CD14-positive monocyte (primary cell): ENCODE data around the gene APCDD1. TPM values are rescaled to one million over a fixed set of nuclear protein-coding genes. Genes with fewer than 3 reads are reported as not detected.

Experiments
- DNase-seq, 3 donors: peaks; one replicate each; pipeline ENCODE4 v3.0.0-alpha.2; 2011 to 2022
- H2AFZ ChIP-seq: 2 replicates; pipeline ENCODE4 v1.6.0; 2012; ENCODE audit warnings: mild to moderate bottlenecking, low read depth, low read length, inconsistent platforms; ENCODE audit not compliant: insufficient read depth, poor library complexity, severe bottlenecking
- H3K27ac ChIP-seq, 2 donors: 1 replicate in 1 of 2; 2 replicates in 1 of 2; pipeline ENCODE4 v1.5.1; 2012 to 2013; ENCODE audit warnings: low read length in 2 of 2, control low read depth in 1 of 2, inconsistent platforms in 1 of 2, low read depth in 1 of 2, mild to moderate bottlenecking in 1 of 2
- H3K27me3 ChIP-seq, 2 donors: one replicate each; pipeline versions ENCODE4 v1.6.0 to v1.6.1; 2011 to 2013; ENCODE audit warnings: low read length in 2 of 2; ENCODE audit not compliant: control insufficient read depth in 2 of 2, insufficient read depth in 2 of 2
- H3K36me3 ChIP-seq, 2 donors: replicated peaks in 1 of 2; 1 replicate in 1 of 2; 2 replicates in 1 of 2; pipeline versions ENCODE4 v1.5.1 to v1.6.1; 2012 to 2013; ENCODE audit warnings: low read length in 2 of 2, control low read depth in 1 of 2, inconsistent platforms in 1 of 2, mild to moderate bottlenecking in 1 of 2; ENCODE audit not compliant: insufficient read depth in 2 of 2, control insufficient read depth in 1 of 2
- H3K4me1 ChIP-seq, 2 donors: 1 replicate in 1 of 2; 2 replicates in 1 of 2; pipeline versions ENCODE4 v1.5.1 to v1.6.1; 2012 to 2013; ENCODE audit warnings: low read length in 2 of 2, control low read depth in 1 of 2, inconsistent platforms in 1 of 2, mild to moderate bottlenecking in 1 of 2, moderate library complexity in 1 of 2; ENCODE audit not compliant: insufficient read depth in 2 of 2, control insufficient read depth in 1 of 2
- H3K4me2 ChIP-seq: replicated peaks from 2 replicates; pipeline ENCODE3; 2012; ENCODE audit warnings: low read length, moderate library complexity, mild to moderate bottlenecking; ENCODE audit not compliant: poor library complexity, severe bottlenecking; ENCODE audit errors: extremely low read depth
- H3K4me3 ChIP-seq, 3 experiments: fragments of 200-600 bp in 1 of 3; sonication (generic) in 1 of 3; replicated peaks in 1 of 3; 1 replicate in 2 of 3; 2 replicates in 1 of 3; pipeline ENCODE4 v1.5.1; 2011 to 2013; ENCODE audit warnings: low read length in 3 of 3, mild to moderate bottlenecking in 3 of 3, control low read depth in 2 of 3, low read depth in 2 of 3, inconsistent platforms in 1 of 3, moderate library complexity in 1 of 3
- H3K79me2 ChIP-seq: 2 replicates; pipeline ENCODE4 v1.6.0; 2012; ENCODE audit warnings: mild to moderate bottlenecking, control low read depth, inconsistent platforms, low read length, moderate library complexity; ENCODE audit not compliant: insufficient read depth
- H3K9ac ChIP-seq: 2 replicates; pipeline ENCODE4 v1.6.0; 2017; ENCODE audit warnings: low read length, mild to moderate bottlenecking; ENCODE audit not compliant: insufficient read depth, poor library complexity, severe bottlenecking
- H3K9me3 ChIP-seq, 2 donors: replicated peaks in 1 of 2; 1 replicate in 1 of 2; 2 replicates in 1 of 2; pipeline versions ENCODE4 v1.5.1 to v1.6.1; 2012 to 2013; ENCODE audit warnings: low read length in 2 of 2, control low read depth in 1 of 2; ENCODE audit not compliant: control insufficient read depth in 1 of 2, insufficient read depth in 1 of 2
- H4K20me1 ChIP-seq: 2 replicates; pipeline ENCODE4 v1.6.0; 2012; ENCODE audit warnings: mild to moderate bottlenecking, low read length, control low read depth, moderate library complexity; ENCODE audit not compliant: insufficient read depth
- H3K27ac Mint-ChIP-seq, 7 donors: one replicate each; pipeline ENCODE4 v1.8.0; 2020; ENCODE audit warnings: mild to moderate bottlenecking in 7 of 7, mixed read lengths in 7 of 7, moderate library complexity in 6 of 7, inconsistent platforms in 2 of 7
- H3K27me3 Mint-ChIP-seq, 3 donors: one replicate each; pipeline ENCODE4 v1.8.0; 2021 to 2022; ENCODE audit warnings: low read depth in 3 of 3, mild to moderate bottlenecking in 3 of 3, mixed read lengths in 3 of 3, moderate library complexity in 3 of 3, inconsistent platforms in 1 of 3
- H3K36me3 Mint-ChIP-seq, 2 donors: one replicate each; pipeline ENCODE4 v1.8.0; 2020; ENCODE audit warnings: mixed read lengths in 2 of 2, inconsistent platforms in 1 of 2, mild to moderate bottlenecking in 1 of 2
- H3K4me1 Mint-ChIP-seq: one replicate; pipeline ENCODE4 v1.8.0; 2020; ENCODE audit warnings: mild to moderate bottlenecking, mixed read lengths
- H3K4me3 Mint-ChIP-seq, 2 donors: one replicate each; pipeline ENCODE4 v1.8.0; 2020; ENCODE audit warnings: mild to moderate bottlenecking in 2 of 2, mixed read lengths in 2 of 2, moderate library complexity in 1 of 2
- H3K9me3 Mint-ChIP-seq, 7 donors: one replicate each; pipeline ENCODE4 v1.8.0; 2020 to 2022; ENCODE audit warnings: mixed read lengths in 7 of 7, mild to moderate bottlenecking in 6 of 7, moderate library complexity in 6 of 7, inconsistent platforms in 2 of 7
- CTCF ChIP-seq: fragments of 200-600 bp; IDR thresholded peaks from one replicate; pipeline ENCODE4 v1.8.0; 2022; ENCODE audit warnings: antibody characterized with exemption, mild to moderate bottlenecking
- WGBS: methylation state at CpG from one replicate; pipeline ENCODE4 v1.1.5; 2013; ENCODE audit warnings: missing lambda C conversion rate; ENCODE audit not compliant: insufficient coverage; 5-methylcytosine and 5-hydroxymethylcytosine counted together
- intact Hi-C, 2 donors: fragments of 100-400 bp; cut with micrococcal nuclease; formaldehyde crosslinking; loops; one replicate each; pipeline versions ENCODE4 v1.15.0 to v1.15.1; 2023
- polyA plus RNA-seq, 3 donors: library from polyadenylated mRNA; depleted of rRNA in 1 of 3; unstranded in 2 of 3; stranded (reverse) in 1 of 3; fragments of 300-500 nt in 2 of 3; fragments of >200 nt in 1 of 3; fragmentation: Illumina TruSeq in 2 of 3; gene quantifications; 1 replicate in 2 of 3; 2 replicates in 1 of 3; pipeline ENCODE4 v1.2.3, GENCODE V29; 2012 to 2021

APCDD1 gene
- polyA plus RNA-seq, 3 donors, result 1.2 to 4.8 (median 1.6) TPM

GRCh38 chr18:10519999-10520935 is 65.8 kb downstream of the APCDD1 start:
- 5% methylated on average over 4 of the region's 17 CpGs for WGBS
- Histone ChIP-seq H3K4me3 (no peak overlapping the region), H3K9ac (no peak overlapping the region), H3K79me2 (no peaks in the 10 kb centered on the region), H3K27me3 (no peaks in the 10 kb centered on the region), H3K4me2 (no peak overlapping the region), H3K27ac (no peak overlapping the region), H4K20me1 (no peaks in the 10 kb centered on the region), H3K9me3 (peaks cover 5 to 7% of the 10 kb centered on the region in 2 donors), H2AFZ (no peak overlapping the region), H3K36me3 (no peaks in the 10 kb centered on the region), H3K4me1 (peaks cover 37 to 40% of the 10 kb centered on the region in 2 donors)
- H3K27me3 Mint-ChIP-seq, result peaks cover 0 to 2% (median 0%) of the 10 kb centered on the region in 3 donors
- intact Hi-C loops, result loop anchor here (2.0 to 10.0 kb wide), 5 partner anchors 115 to 1045 kb away; partner anchors contain the start of genes PPP4R1 (in 1 of the 2) and RALBP1 (in 1 of the 2)
- peaks cover 3 to 4% of the 10 kb centered on the region in 2 donors for H3K36me3 Mint-ChIP-seq
- peak; percentile 70 to 81 (median 78) for DNase-seq
- H3K4me1 Mint-ChIP-seq, result peaks cover 42% of the 10 kb centered on the region
- H3K27ac Mint-ChIP-seq, result peak overlapping the region in 6 of 7 donors; percentile 19 to 92 (median 46)
- peak; percentile 83 for TF ChIP-seq CTCF
- H3K9me3 Mint-ChIP-seq, result peaks cover 4 to 9% (median 6%) of the 10 kb centered on the region in 7 donors
- H3K4me3 Mint-ChIP-seq, result no peak overlapping the region

- no peak for TF ChIP-seq CTCF
- Mint-ChIP-seq H3K27ac (no peak overlapping the region), H3K4me3 (no peak overlapping the region), H3K27me3 (peaks cover 0 to 2% (median 0%) of the 10 kb centered on the region in 3 donors), H3K36me3 (peaks cover 1 to 3% of the 10 kb centered on the region in 2 donors), H3K4me1 (peaks cover 34% of the 10 kb centered on the region), H3K9me3 (peaks cover 4 to 9% (median 6%) of the 10 kb centered on the region in 7 donors)
- no peak for DNase-seq
- Histone ChIP-seq H4K20me1 (peaks cover 4% of the 10 kb centered on the region), H3K79me2 (peaks cover 8% of the 10 kb centered on the region), H3K36me3 (no peaks in the 10 kb centered on the region), H3K4me1 (peaks cover 35 to 40% of the 10 kb centered on the region in 2 donors), H3K27ac (no peak overlapping the region), H3K9me3 (peaks cover 5 to 7% of the 10 kb centered on the region in 2 donors), H3K4me3 (no peak overlapping the region), H3K27me3 (no peaks in the 10 kb centered on the region), H2AFZ (no peak overlapping the region), H3K4me2 (no peak overlapping the region), H3K9ac (no peak overlapping the region)
- WGBS, result 93% methylated on average over 8 of the region's 8 CpGs
- intact Hi-C loops, result loop anchor here in 1 of 2 donors (2.0 to 10.0 kb wide), 3 partner anchors 551 to 1047 kb away; partner anchors contain the start of genes PPP4R1 and RALBP1
Observed at GRCh38 chr18:10521566-10521965, 67.1 kb downstream of the APCDD1 start.
